Cerebellar cortex (tissue), 1 donor: ENCODE measurements around the gene CCR8.
"Not testable (repeated sequence)": the region's sequence is repeated elsewhere in the genome, so short reads cannot be mapped to it uniquely, and the experiment has no call there.

Experiments
- DNase-seq: peaks from one replicate; pipeline ENCODE4 v3.0.0-alpha.2; 2015; ENCODE audit warnings: low spot score

CCR8 gene

GRCh38 chr3:39315420-39315819 is 14.1 kb upstream of the CCR8 start:
- DNase-seq, result no peak

GRCh38 chr3:39317571-39318169 is 11.8 kb upstream of the CCR8 start:
- DNase-seq, result no peak

- no peak for DNase-seq
Observed at GRCh38 chr3:39318301-39318700, 11.2 kb upstream of the CCR8 start.

DNA sequence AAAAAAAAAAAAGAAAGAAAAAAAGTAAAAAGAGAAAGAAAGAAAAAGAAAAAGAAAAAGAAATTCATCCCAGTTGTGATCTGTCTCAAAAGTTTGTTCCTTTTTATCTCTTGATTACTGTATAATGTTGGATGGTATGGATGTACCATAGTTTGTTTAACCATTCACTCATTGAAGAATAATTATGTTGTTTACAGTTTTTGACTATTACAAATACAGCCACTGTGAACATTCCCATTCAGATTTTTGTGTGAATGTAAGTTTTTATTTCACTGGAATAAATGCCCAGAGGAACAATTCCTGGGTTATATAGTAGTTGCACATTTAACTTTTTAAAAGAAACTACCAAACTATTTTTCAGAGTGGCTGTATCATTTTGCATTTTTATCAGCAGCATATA is 10.3 kb upstream of the CCR8 start:
- no peak for DNase-seq

- DNase-seq, result not testable (repeated sequence)
Observed at GRCh38 chr3:39321574-39321983, 7.9 kb upstream of the CCR8 start.

GRCh38 chr3:39322209-39322715 is 7.2 kb upstream of the CCR8 start:
- DNase-seq, result not testable (repeated sequence)

DNA sequence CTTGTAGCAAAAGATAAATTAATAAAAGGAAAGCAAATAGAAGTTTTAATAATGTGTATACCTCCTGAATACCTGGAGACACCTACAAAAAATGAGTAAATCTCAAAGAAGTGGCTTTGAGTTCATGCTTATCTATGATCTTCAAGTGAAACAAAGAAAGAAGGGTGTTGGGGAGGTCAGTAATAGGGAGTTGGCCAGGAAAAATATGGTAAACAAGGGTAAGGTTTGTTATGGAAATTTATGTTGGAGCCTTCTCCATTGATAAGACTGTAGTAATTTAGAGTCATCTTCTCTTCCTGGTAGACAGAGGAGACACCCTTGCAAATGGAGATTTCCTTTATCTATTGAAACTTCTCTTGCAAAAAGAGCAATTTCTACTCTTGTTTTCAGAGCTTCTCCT is 6.6 kb upstream of the CCR8 start:
- DNase-seq, result no peak

DNA sequence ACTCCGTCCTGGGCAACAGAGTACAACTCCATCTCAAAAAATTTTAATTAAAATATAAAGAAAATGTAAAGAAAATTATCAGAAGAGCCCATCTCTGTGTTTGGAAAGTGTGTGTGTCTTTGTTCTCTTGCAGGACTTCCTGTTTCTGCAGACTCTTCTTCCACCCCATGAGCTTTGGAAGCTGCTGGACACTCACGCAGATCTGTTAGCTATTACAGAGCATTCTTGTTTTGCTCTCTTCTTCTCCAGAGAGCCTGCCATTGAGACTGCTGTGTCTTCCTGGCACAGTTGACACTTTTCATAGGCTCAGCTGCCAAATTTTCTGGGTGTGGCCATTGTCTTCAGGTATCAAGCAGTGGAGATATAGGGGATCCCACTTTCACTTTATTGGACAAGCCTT is 6.0 kb upstream of the CCR8 start:
- DNase-seq, result no peak

GRCh38 chr3:39325236-39325635 is 4.3 kb upstream of the CCR8 start:
- DNase-seq, result no peak

DNA sequence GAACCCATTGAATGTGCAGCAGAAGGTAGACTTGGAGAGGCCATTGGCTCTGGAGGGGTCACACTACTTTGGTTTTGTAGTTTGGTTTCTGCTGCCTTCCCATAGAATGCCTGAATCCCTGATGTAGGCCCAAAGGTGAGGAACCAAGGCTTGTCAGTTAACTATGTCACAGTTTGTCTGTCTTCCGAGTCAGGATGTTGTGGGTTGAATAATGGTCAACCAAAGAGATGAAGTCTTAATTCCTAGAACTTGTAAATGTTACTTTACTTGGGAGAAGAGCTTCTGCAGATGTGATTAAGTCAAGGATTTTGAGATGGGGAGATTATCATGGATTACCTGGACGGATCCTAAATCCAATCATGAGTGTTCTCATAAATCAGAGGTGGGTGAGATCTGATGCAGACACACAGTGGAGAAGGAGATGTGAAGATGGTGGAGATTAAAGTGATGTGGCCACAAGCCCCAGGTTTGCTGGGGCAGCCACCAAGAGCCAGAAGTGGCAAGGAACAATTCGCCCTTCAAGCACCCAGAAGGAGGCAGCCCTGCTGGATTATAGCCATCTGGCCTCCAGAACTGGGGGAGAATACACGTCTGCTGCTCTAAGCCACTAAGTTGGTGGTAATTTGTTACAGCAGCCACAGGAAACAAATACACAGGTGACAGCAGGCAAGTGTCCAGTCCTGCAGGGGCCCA is 2.3 kb upstream of the CCR8 start:
- no peak for DNase-seq

DNA sequence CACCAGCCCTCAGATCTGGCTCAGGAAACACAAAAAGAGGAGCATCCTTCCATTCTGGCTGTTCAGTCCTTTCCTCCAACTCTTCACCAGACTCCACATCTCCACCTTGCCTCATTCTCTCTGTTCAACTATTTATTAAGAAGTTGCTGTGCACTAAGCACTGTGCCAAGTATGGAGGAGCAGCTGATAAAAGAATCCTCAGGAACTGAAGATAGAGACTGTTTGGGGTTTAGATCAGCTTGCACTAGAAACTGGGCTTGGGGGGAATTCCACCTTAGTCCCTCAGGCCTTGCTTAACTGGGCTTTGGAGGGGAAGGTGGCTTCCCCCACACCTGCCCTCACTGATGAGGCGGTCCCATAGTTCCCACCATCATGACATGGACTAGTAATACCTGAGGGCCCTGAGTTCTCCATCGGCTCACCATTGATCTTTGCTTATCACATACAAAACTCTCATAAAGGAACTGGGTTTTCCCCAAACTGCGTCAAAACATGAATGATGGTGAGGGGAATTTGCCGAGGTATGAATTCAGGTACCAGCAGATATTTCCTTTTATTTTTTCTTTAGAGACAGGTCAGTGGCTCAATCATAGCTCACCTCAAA is 1.7 kb upstream of the CCR8 start:
- DNase-seq, result no peak

DNA sequence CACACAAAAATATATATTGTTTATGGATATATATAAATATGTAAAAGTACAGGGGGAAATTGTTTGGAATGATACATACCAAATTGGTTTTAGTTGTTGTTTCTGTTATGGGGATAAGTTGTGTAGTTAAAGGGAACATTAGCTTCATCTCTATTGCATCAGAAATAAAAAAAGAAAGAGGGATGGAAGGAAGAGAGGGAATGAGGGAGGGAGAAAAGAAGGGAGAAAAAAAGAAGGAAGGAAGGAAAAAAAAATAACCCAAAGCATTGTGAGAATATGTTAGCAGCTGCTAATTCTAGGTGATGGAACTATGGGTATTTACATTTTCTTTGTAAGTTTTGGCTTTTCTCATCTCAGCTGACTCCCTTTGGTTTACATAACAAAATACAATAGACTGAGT is 1.3 kb downstream of the CCR8 start:
- no peak for DNase-seq

GRCh38 chr3:39332525-39332924 is 3.0 kb downstream of the CCR8 start:
- DNase-seq, result no peak

- no peak for DNase-seq
Observed at GRCh38 chr3:39333607-39334006, 4.1 kb downstream of the CCR8 start.

GRCh38 chr3:39334205-39334604 is 4.7 kb downstream of the CCR8 start:
- no peak for DNase-seq

DNA sequence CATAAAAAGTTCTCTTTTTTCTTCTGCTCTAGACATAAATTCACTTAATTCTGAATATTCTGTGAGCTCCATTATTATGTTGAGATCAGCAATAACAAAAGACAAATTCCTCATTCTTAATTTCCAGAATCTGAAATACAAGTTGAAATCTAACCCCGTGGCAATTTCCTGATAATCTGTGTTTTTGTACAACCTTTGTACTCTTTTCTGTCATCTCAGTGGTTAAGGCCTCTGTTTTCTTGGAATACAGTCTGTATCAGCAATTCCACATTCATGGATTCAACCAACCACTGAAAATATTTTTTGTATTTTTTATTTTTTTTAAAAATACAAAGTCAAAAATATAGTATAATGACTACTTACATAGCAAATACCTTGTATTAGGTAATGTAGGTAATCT is 8.7 kb downstream of the CCR8 start:
- no peak for DNase-seq

- DNase-seq, result no peak
Observed at GRCh38 chr3:39339086-39339485, 9.6 kb downstream of the CCR8 start.

GRCh38 chr3:39343076-39343717 is 13.7 kb downstream of the CCR8 start:
- DNase-seq, result no peak

- DNase-seq, result no peak
Observed at GRCh38 chr3:39343760-39344159, 14.3 kb downstream of the CCR8 start.

DNA sequence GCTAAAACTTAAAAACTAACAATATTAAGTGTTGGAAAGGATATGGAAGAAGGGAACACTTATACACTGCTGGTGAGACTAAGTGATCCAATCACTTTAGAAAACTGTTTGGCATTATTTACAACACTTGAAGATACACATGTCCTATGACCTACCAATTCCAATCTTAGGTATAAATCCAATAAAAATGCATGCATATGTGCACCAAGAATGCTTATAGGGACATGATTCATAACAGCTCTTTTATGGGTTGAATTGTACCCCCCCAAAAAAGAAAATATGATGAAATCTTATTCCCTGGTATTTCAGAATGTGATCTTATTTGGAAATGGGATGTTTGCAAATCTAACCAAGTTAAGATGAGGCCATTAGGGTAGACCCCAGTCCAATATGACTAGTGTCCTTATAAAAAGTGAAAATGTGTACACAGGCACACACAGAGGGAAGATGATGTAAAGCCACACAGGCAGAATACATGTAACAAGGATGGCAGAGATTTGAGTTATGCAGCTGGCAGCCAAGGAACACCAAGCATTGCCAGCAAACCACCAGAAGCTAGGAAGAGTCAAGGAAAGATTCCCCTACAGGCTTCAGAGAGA is 15.3 kb downstream of the CCR8 start:
- DNase-seq, result no peak

- DNase-seq, result no peak
Observed at GRCh38 chr3:39346785-39347585, 17.5 kb downstream of the CCR8 start.

DNA sequence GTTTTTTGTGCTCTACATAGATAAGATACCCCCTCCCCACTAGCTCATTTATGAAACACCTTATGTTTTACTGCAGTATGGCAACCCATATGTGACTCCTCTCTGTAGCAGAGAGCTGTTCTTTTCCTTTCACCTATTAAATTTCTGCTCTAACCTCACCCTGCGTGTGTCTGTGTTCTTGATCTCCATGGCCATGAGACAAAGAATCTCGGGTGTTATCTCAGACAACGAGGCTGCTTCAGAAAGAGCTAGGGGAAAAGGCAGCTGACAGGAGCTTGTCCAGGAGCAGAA is 18.0 kb downstream of the CCR8 start:
- DNase-seq, result no peak
